GM12891 (cell line): ENCODE results near the gene MATN1.

ENCODE experiments used
- PAX5 ChIP-seq: IDR thresholded peaks from 2 replicates; pipeline ENCODE4 v1.6.1; 2011; ENCODE audit warnings: low read length, moderate library complexity, mild to moderate bottlenecking; ENCODE audit not compliant: insufficient read depth, severe bottlenecking
- POLR2A ChIP-seq: IDR thresholded peaks from 2 replicates; pipeline ENCODE4 v1.6.1; 2011; ENCODE audit warnings: low read depth, low read length, control low read depth
- POLR2AphosphoS5 ChIP-seq: IDR thresholded peaks from 2 replicates; pipeline ENCODE4 v1.6.1; 2011; ENCODE audit warnings: low read depth, low read length, control low read depth
- POU2F2 ChIP-seq: IDR thresholded peaks from 2 replicates; pipeline ENCODE4 v1.6.1; 2011; ENCODE audit warnings: low read depth, mild to moderate bottlenecking, control low read depth, low read length, moderate library complexity
- SPI1 ChIP-seq: IDR thresholded peaks from 2 replicates; pipeline ENCODE4 v1.6.1; 2011; ENCODE audit warnings: low read depth, low read length, control low read depth
- TAF1 ChIP-seq: IDR thresholded peaks from 2 replicates; pipeline ENCODE4 v1.6.1; 2011; ENCODE audit warnings: low read depth, low read length, control low read depth

DNA sequence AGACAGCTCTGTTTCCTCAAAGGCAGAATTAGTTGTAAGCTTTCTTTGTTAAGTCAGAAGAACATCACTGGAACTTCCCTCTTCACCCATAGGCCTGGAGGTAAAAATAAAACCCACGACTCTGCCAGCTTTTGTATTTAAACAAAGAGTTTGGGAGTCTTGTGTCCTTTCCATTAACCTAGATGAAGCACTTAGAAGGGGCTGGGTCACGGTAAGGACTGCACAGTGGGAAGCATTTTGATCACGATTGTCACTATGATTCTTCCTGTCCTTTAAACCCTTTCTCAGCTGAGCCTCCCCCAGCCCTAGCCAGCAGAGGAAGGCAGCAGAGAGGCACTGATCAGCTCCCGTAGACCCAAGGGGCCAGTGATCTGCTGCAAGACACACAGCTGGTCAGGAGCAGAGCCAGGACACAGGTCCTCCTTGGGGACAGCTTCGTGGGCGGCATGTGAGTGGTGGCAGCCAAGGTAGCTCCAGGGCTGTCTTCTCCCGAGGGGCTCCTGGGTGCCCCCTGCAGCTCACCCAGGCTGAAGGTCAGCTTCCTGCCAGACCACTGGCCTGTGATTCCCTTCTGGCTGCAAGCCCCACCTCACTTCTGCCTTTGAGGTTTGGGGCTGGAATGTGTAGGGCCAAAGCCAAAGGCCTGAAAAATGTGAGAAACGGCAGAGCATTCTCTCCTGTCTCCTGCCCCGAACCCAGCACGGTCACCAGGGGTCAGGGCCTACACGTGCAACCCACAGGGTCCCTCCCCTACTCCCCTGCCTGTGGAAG is 38.2 kb upstream of the MATN1 start:
- no peak for TF ChIP-seq POLR2A
- TF ChIP-seq POLR2AphosphoS5, result no peak
- no peak for TF ChIP-seq POU2F2
- TF ChIP-seq TAF1, result no peak; the same call in 1 of the 2 replicates
- TF ChIP-seq SPI1, result no peak
- TF ChIP-seq PAX5, result no peak
